ENCODE data around the gene RAD54L. TPM values are rescaled to one million over a fixed set of nuclear protein-coding genes. Genes with fewer than 3 reads are reported as not detected.
"Not testable (repeated sequence)": the region's sequence is repeated elsewhere in the genome, so short reads cannot be mapped to it uniquely, and the experiment has no call there.

Gene RAD54L
- polyA plus RNA-seq, 3 donors: 13.6 to 16.6 (median 15.3) TPM

DNA sequence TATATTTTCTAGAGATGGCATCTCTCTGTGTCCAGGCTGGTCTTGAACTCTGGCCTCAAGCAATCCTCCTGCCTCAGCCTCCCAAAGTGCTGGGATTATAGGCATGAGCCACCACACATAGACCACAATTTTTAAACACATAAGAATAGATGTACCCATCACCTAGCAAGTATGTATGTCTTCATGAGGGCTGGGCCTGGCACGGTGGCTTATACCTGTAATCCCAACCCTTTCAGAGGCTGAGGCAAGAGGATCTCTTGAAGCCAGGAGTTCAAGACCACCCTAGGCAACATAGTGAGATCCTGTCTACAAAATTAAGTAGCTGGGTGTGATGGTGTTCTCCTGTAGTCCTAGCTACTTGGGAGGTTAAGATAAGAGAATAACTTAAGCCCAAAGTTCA, 69.8 kb downstream of the RAD54L start:
- DNase-seq: no peak

DNA sequence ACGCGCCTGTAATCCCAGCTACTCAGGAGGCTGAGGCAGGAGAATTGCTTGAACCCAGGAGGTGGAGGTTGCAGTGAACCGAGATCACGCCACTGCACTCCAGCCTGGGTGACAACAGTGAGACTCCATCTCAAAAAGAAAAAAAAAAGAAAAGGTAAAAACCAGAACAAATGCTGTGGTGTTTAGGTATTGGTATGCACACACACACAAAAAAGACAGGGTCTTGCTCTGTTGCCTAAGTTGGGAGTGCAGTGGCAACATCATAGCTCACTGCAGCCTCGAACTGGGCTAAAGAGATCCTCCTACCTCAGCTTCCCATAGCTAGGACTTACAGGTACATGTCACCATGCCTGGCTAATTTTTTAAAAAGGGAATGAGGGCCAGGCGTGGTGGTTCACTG, 71.7 kb downstream of the RAD54L start:
- not testable (repeated sequence) for DNase-seq

DNA sequence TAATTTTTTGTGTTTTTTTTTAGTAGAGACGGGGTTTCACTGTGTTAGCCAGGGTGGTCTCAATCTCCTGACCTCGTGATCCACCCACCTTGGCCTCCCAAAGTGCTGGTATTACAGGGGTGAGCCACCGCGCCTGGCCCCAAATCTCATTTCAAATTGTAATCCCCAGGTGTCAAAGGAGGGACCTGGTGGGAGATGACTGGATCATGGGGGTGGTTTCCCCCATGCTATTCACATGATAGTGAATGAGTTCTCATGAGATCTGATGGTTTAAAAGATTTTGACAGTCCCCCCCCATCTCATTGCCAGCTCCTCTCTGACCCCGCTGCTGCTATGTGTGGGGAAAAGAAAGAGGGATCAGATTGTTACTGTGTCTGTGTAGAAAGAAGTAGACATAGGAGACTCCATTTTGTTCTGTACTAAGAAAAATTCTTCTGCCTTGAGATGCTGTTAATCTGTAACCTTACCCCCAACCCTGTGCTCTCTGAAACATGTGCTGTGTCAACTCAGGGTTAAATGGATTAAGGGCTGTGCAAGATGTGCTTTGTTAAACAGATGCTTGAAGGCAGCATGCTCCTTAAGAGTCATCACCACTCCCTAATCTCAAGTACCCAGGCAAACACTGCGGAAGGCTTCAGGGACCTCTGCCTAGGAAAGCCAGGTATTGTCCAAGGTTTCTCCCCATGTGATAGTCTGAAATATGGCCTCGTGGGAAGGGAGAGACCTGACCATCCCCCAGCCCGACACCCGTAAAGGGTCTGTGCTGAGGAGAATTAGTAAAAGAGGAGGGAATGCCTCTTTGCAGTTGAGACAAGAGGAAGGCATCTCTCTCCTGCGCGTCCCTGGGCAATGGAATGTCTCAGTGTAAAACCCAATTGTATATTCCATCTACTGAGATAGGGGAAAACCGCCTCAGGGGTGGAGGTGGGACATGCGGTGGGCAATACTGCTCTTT, 72.7 kb downstream of the RAD54L start:
- DNase-seq: not testable (repeated sequence)

DNA sequence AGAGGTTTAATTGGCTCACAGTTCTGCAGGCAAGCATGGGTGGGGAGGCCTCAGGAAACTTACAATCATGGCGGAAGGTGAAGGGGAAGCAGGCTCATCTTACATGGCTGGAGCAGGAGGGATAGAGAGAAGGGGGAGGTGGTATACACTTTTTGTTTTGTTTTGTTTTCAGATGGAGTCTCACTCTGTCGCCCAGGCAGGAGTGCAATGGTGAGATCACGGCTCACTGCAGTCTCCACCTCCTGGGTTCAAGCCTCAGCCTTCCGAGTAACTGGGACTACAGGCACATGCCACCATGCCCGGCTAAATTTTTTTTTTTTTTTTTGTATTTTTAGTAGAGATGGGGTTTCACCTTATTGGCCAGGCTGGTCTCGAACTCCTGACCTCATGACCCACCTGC, 74.6 kb downstream of the RAD54L start:
- not testable (repeated sequence) for DNase-seq

GRCh38 chr1:46325285-46326076, 77.9 kb downstream of the RAD54L start:
- DNase-seq: not testable (repeated sequence)

Other genes starting within 250 kb of the RAD54L start
- 10 to 100 TPM; 24.6 to 29.3 (median 25.0) TPM for gene PIK3R3, start 115.1 kb upstream of the RAD54L start, polyA plus RNA-seq (ENCODE audit: insufficient read length in 3 of 3)
- 10 to 100 TPM; 64.2 to 90.5 (median 68.6) TPM for gene TSPAN1, start 72.7 kb upstream of the RAD54L start, polyA plus RNA-seq (ENCODE audit: insufficient read length in 3 of 3)
- gene P3R3URF, start 71.3 kb upstream of the RAD54L start, polyA plus RNA-seq (ENCODE audit: insufficient read length in 3 of 3): not detected
- 100 to 1,000 TPM in 1 of 3 donors, 10 to 100 TPM in 2; 79.1 to 100 (median 86.2) TPM for gene POMGNT1, start 49.3 kb upstream of the RAD54L start, polyA plus RNA-seq (ENCODE audit: insufficient read length in 3 of 3)
- 1 to 10 TPM; 2.5 to 5.8 (median 5.2) TPM for gene LURAP1, start 44.4 kb upstream of the RAD54L start, polyA plus RNA-seq (ENCODE audit: insufficient read length in 3 of 3)
- 100 to 1,000 TPM in 1 of 3 donors, 10 to 100 TPM in 2; 93.2 to 111 (median 94.6) TPM for gene LRRC41, start 55.9 kb downstream of the RAD54L start, polyA plus RNA-seq (ENCODE audit: insufficient read length in 3 of 3)
- gene UQCRH, start 55.9 kb downstream of the RAD54L start, polyA plus RNA-seq (ENCODE audit: insufficient read length in 3 of 3): 100 to 1,000 TPM; 345 to 472 (median 381) TPM
- gene NSUN4, start 93.0 kb downstream of the RAD54L start, polyA plus RNA-seq (ENCODE audit: insufficient read length in 3 of 3): 10 to 100 TPM; 25.5 to 33.1 (median 32.9) TPM
- gene FAAH, start 146.6 kb downstream of the RAD54L start, polyA plus RNA-seq (ENCODE audit: insufficient read length in 3 of 3): 10 to 100 TPM; 26.9 to 33.1 (median 33.0) TPM
- under 1 TPM in 1 of 3 donors, not detected in 2; 0.06 TPM for gene DMBX1, start 242.1 kb downstream of the RAD54L start, polyA plus RNA-seq (ENCODE audit: insufficient read length in 3 of 3)